Loucy (cell line): ENCODE data around the gene CNN2.

Source experiments
- H2AFZ ChIP-seq: fragments of 200-600 bp; sonication (generic); 2 replicates; pipeline ENCODE4 v1.6.0; 2016; ENCODE audit warnings: antibody characterized with exemption, mild to moderate bottlenecking, low read length, moderate library complexity
- H3F3A ChIP-seq: fragments of 200-600 bp; 2 replicates; pipeline ENCODE4 v1.6.0; 2016; ENCODE audit warnings: antibody characterized with exemption, low read depth, mild to moderate bottlenecking
- H3K27me3 ChIP-seq: fragments of 200-600 bp; sonication (generic); 2 replicates; pipeline ENCODE4 v1.6.1; 2014; ENCODE audit warnings: low read length, mild to moderate bottlenecking; ENCODE audit not compliant: insufficient read depth, poor library complexity, severe bottlenecking
- H3K36me3 ChIP-seq: fragments of 200-600 bp; sonication (generic); 2 replicates; pipeline ENCODE4 v1.6.1; 2016; ENCODE audit warnings: low read length; ENCODE audit not compliant: insufficient read depth
- H3K4me1 ChIP-seq: fragments of 200-600 bp; sonication (generic); 2 replicates; pipeline ENCODE4 v1.5.1; 2014; ENCODE audit warnings: low read length, mild to moderate bottlenecking; ENCODE audit not compliant: insufficient read depth, poor library complexity, severe bottlenecking
- H3K4me2 ChIP-seq: fragments of 200-600 bp; sonication (generic); 2 replicates; pipeline ENCODE4 v1.6.0; 2014; ENCODE audit warnings: antibody characterized with exemption, low read length, low read depth, mild to moderate bottlenecking; ENCODE audit not compliant: poor library complexity, severe bottlenecking
- H3K4me3 ChIP-seq: fragments of 200-600 bp; sonication (generic); 2 replicates; pipeline ENCODE4 v1.5.1; 2014; ENCODE audit warnings: low read length, mild to moderate bottlenecking, mixed read lengths; ENCODE audit not compliant: poor library complexity, severe bottlenecking
- H3K79me2 ChIP-seq: fragments of 200-600 bp; sonication (generic); 2 replicates; pipeline ENCODE4 v1.6.1; 2014; ENCODE audit warnings: low read length; ENCODE audit not compliant: insufficient read depth
- H3K9ac ChIP-seq: fragments of 200-600 bp; sonication (generic); 2 replicates; pipeline ENCODE4 v1.6.0; 2014; ENCODE audit warnings: mild to moderate bottlenecking, low read depth, low read length, moderate library complexity; ENCODE audit not compliant: poor library complexity, severe bottlenecking
- H3K9me2 ChIP-seq: fragments of 200-600 bp; sonication (generic); replicated peaks from 2 replicates; pipeline ENCODE4 v1.6.1; 2016; ENCODE audit warnings: low read depth, low read length, mixed read lengths
- H3K9me3 ChIP-seq: fragments of 200-600 bp; sonication (generic); 2 replicates; pipeline ENCODE4 v1.6.1; 2014; ENCODE audit warnings: mild to moderate bottlenecking, antibody characterized with exemption, low read length, low read depth; ENCODE audit not compliant: insufficient read depth
- H4K20me1 ChIP-seq: fragments of 200-600 bp; sonication (generic); 2 replicates; pipeline ENCODE4 v1.6.0; 2014; ENCODE audit warnings: antibody characterized with exemption, low read length, mild to moderate bottlenecking; ENCODE audit not compliant: insufficient read depth, poor library complexity, severe bottlenecking
- EZH2phosphoT487 ChIP-seq: fragments of 200-600 bp; IDR thresholded peaks from 2 replicates; pipeline ENCODE4 v1.6.1; 2018; ENCODE audit warnings: antibody characterized with exemption, mild to moderate bottlenecking, moderate library complexity, borderline replicate concordance
- TF ChIP-seq, protein P1 (sequence below): fragments of 200-600 bp; sonication (generic); conservative IDR thresholded peaks from 2 replicates; pipeline ENCODE4 v1.5.1; 2014; ENCODE audit warnings: mild to moderate bottlenecking, antibody characterized with exemption, low read length

The CNN2 gene

DNA sequence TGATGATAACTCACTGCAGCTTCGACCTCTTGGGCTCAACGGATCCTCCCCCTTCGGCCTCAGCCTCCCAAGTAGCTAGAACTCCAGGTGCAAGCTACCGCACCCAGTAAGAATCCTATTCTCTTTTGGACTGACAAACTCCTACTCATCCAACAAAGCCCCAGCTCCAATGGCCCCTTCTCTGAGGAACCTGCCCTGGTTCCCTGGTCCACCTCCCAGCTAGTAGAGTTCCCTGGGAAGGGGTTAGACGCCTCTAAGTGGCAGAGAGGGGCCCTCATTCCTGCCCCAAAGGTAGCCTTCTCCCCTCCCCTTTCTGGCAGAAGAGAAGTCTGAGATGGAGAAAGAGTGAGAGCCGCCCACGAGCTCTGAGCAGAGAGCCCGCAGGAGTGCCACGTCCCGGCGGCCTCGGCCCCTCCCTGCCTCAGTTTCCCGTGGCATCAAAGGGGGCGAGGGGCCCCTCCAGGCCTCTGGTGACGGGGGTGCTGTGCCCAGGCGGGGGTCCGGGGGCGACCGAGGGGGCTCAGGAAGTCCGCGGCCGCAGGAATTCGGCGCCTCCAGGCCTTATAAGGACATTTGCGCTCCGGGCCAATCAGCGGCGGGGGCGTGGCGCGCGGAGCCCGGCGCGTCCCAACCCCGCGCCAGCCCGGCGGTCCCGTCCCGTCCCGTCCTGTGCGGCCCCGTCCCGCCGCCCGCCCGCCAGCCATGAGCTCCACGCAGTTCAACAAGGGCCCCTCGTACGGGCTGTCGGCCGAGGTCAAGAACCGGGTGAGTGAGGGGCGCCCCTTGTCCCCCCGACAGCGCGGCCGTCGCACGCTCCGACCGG lies at the start of gene CNN2:
Gene CNN2, plus strand, starts transcription at position 649 of the 823 bp plus-strand sequence. Its CDS starts 54 bp downstream, at position 703.
- Histone ChIP-seq H3K9me3 (no peaks in the 10 kb centered on the region), H3K4me1 (peaks cover 8% of the 10 kb centered on the region), H3K9ac (peak within 1 kb of the TSS; percentile 92), H3F3A (peaks cover 20% of the 10 kb centered on the region; the same call in 1 of the 2 replicates), H3K27me3 (no peaks in the 10 kb centered on the region), H3K36me3 (peaks cover 10% of the 10 kb centered on the region; the same call in 1 of the 2 replicates), H4K20me1 (peaks cover 44% of the 10 kb centered on the region), H3K79me2 (peaks cover 48% of the 10 kb centered on the region), H2AFZ (peak within 1 kb of the TSS; percentile 83), H3K4me3 (peak within 1 kb of the TSS; percentile 98), H3K9me2 (no peaks in the 10 kb centered on the region), H3K4me2 (peak within 1 kb of the TSS; percentile 86)
- TF ChIP-seq, protein P1, sequence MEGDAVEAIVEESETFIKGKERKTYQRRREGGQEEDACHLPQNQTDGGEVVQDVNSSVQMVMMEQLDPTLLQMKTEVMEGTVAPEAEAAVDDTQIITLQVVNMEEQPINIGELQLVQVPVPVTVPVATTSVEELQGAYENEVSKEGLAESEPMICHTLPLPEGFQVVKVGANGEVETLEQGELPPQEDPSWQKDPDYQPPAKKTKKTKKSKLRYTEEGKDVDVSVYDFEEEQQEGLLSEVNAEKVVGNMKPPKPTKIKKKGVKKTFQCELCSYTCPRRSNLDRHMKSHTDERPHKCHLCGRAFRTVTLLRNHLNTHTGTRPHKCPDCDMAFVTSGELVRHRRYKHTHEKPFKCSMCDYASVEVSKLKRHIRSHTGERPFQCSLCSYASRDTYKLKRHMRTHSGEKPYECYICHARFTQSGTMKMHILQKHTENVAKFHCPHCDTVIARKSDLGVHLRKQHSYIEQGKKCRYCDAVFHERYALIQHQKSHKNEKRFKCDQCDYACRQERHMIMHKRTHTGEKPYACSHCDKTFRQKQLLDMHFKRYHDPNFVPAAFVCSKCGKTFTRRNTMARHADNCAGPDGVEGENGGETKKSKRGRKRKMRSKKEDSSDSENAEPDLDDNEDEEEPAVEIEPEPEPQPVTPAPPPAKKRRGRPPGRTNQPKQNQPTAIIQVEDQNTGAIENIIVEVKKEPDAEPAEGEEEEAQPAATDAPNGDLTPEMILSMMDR: no peak
- TF ChIP-seq EZH2phosphoT487: no peak

DNA sequence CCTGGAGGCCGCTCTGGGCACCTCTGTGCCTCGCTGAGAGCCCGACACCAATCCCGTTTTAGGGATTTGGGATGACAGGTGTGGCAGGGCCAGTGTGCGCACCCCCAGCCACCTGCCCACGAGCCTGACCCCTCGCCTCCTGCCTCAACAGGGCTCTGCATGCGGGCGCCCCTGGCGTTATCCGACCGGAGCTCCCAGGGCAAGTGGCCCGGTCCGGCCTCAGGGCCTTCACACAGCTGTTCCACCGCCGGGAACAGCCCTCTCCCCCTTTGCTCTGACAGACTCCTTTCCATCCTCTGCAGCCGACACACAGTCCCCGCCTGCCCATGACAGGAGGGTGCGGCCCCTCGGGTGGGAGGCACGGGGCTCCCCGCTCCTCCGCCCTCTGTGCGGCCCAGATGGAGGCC lies 49.3 kb upstream of the CNN2 start:
- Histone ChIP-seq H3K36me3 (peaks cover 3% of the 10 kb centered on the region; the same call in 1 of the 2 replicates), H3K9me2 (no peaks in the 10 kb centered on the region), H3K79me2 (no peaks in the 10 kb centered on the region), H3K4me2 (no peak overlapping the region), H3K9ac (no peak overlapping the region), H3F3A (no peaks in the 10 kb centered on the region), H4K20me1 (no peaks in the 10 kb centered on the region), H3K9me3 (no peaks in the 10 kb centered on the region), H3K27me3 (no peaks in the 10 kb centered on the region), H3K4me3 (no peak overlapping the region), H2AFZ (no peak overlapping the region), H3K4me1 (no peaks in the 10 kb centered on the region)
- TF ChIP-seq, protein P1: no peak
- TF ChIP-seq EZH2phosphoT487: no peak

DNA sequence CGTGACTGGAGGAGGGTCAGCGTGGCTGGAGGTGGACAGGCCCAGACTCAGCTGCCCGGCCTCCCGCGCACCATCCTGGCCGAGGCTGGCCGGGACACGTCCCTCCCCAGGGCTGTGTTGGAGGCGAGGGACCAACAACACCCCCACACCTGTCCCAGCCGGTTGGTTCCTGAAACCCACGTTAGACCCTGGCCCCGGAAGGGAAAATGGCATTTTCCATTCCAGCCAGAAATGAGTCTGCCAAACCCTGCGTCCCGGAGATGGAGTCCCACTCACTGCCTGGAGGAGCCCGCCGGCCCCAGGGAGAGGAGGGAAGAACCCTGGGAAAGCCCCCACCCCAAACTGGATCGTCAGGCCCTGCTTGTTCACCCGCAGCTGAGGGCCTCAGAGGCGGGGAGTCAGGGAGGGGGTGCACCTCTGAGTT lies 47.1 kb upstream of the CNN2 start:
- Histone ChIP-seq H3K9me3 (no peaks in the 10 kb centered on the region), H3K4me3 (no peak overlapping the region), H4K20me1 (no peaks in the 10 kb centered on the region), H3K79me2 (peaks cover under 1% of the 10 kb centered on the region; the same call in 1 of the 2 replicates), H3K27me3 (no peaks in the 10 kb centered on the region), H3K4me1 (peaks cover 11% of the 10 kb centered on the region), H2AFZ (no peak overlapping the region), H3K9me2 (no peaks in the 10 kb centered on the region), H3K36me3 (no peaks in the 10 kb centered on the region), H3F3A (no peaks in the 10 kb centered on the region), H3K9ac (no peak overlapping the region), H3K4me2 (no peak overlapping the region)
- TF ChIP-seq EZH2phosphoT487: no peak
- TF ChIP-seq, protein P1: no peak
